ENCODE measurements around the gene XYLT1. TPM values are rescaled to one million over a fixed set of nuclear protein-coding genes. Genes with fewer than 3 reads are reported as not detected.
"Not testable (repeated sequence)": the region's sequence is repeated elsewhere in the genome, so short reads cannot be mapped to it uniquely, and the experiment has no call there.

The XYLT1 gene
- total RNA-seq, 1 experiment from 2014 or later: 12.5 TPM

GRCh38 chr16:17508303-17508702, 37.5 kb upstream of the XYLT1 start:
- DNase-seq: no peak
- peaks cover 12% of the 10 kb centered on the region for H3K9me3 Mint-ChIP-seq (ENCODE audit: unreplicated experiment)
- TF ChIP-seq, protein P1, sequence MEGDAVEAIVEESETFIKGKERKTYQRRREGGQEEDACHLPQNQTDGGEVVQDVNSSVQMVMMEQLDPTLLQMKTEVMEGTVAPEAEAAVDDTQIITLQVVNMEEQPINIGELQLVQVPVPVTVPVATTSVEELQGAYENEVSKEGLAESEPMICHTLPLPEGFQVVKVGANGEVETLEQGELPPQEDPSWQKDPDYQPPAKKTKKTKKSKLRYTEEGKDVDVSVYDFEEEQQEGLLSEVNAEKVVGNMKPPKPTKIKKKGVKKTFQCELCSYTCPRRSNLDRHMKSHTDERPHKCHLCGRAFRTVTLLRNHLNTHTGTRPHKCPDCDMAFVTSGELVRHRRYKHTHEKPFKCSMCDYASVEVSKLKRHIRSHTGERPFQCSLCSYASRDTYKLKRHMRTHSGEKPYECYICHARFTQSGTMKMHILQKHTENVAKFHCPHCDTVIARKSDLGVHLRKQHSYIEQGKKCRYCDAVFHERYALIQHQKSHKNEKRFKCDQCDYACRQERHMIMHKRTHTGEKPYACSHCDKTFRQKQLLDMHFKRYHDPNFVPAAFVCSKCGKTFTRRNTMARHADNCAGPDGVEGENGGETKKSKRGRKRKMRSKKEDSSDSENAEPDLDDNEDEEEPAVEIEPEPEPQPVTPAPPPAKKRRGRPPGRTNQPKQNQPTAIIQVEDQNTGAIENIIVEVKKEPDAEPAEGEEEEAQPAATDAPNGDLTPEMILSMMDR (IDR thresholded peaks at IDR 0.05; ENCODE audit: insufficient read depth in 1 of 2, low read depth in 1 of 2, low read length in 1 of 2, severe bottlenecking in 1 of 2, unreplicated experiment in 1 of 2): no peak
- peaks cover 25% of the 10 kb centered on the region; the same call in 1 of the 2 replicates for H3K9me3 ChIP-seq
- H3K27me3 Mint-ChIP-seq (ENCODE audit: insufficient read depth, unreplicated experiment): no peaks in the 10 kb centered on the region
- POLR2A ChIA-PET: no interaction called here
- no peaks in the 10 kb centered on the region for H3K27me3 ChIP-seq (replicated peaks; ENCODE audit: control insufficient read depth, insufficient read depth, low read length)
- H3K4me3 Mint-ChIP-seq (ENCODE audit: unreplicated experiment): no peak overlapping the region
- H3K27ac Mint-ChIP-seq (ENCODE audit: unreplicated experiment): no peak overlapping the region
- no peaks in the 10 kb centered on the region for H3K36me3 ChIP-seq (ENCODE audit: control insufficient read depth, insufficient read depth, low read length)
- H3K36me3 Mint-ChIP-seq (ENCODE audit: insufficient read depth, unreplicated experiment): no peaks in the 10 kb centered on the region
- intact Hi-C loops (cut with micrococcal nuclease; ENCODE audit: unreplicated experiment): no loop called here
- H3K4me1 ChIP-seq: peaks cover 3% of the 10 kb centered on the region; the same call in 1 of the 2 replicates
- no peaks in the 10 kb centered on the region for H3K4me1 Mint-ChIP-seq (ENCODE audit: low read depth, unreplicated experiment)
- BruUV-seq (replicated peaks): no TSS peak
- CTCF ChIA-PET: no interaction called here
- H3K4me3 ChIP-seq (ENCODE audit: low read depth, low read length): no peak overlapping the region

DNA sequence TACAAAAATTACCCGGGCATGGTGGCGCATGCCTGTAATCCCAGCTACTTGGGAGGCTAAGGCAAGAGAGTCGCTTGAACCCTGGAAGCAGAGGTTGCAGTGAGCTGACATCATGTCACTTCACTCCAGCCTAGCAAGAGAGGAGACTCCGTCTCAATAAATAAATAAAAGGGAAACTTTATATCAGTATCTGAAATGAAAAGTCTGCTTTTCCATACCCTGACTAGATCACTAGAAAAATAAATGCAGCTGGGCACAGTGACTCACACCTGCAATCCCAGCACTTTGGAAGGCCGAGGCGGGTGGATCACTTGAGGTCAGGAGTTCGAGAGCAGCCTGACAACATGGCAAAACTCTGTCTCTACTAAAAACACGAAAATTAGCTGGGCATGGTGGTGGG, 36.8 kb upstream of the XYLT1 start:
- H3K4me1 ChIP-seq; BruUV-seq (replicated peaks); H3K36me3 ChIP-seq (ENCODE audit: control insufficient read depth, insufficient read depth, low read length); intact Hi-C loops (cut with micrococcal nuclease; ENCODE audit: unreplicated experiment); H3K4me3 ChIP-seq (ENCODE audit: low read depth, low read length); H3K27ac Mint-ChIP-seq (ENCODE audit: unreplicated experiment); H3K27me3 ChIP-seq (replicated peaks; ENCODE audit: control insufficient read depth, insufficient read depth, low read length); H3K27me3 Mint-ChIP-seq (ENCODE audit: insufficient read depth, unreplicated experiment); DNase-seq; CTCF ChIA-PET; POLR2A ChIA-PET; H3K36me3 Mint-ChIP-seq (ENCODE audit: insufficient read depth, unreplicated experiment); H3K4me1 Mint-ChIP-seq (ENCODE audit: low read depth, unreplicated experiment); H3K4me3 Mint-ChIP-seq (ENCODE audit: unreplicated experiment): not testable (repeated sequence)
- peaks cover 25% of the 10 kb centered on the region; the same call in 1 of the 2 replicates for H3K9me3 ChIP-seq
- peaks cover 12% of the 10 kb centered on the region for H3K9me3 Mint-ChIP-seq (ENCODE audit: unreplicated experiment)

GRCh38 chr16:17505828-17506227, 35.1 kb upstream of the XYLT1 start:
- H3K4me1 ChIP-seq; H3K27ac Mint-ChIP-seq (ENCODE audit: unreplicated experiment); H3K4me3 ChIP-seq (ENCODE audit: low read depth, low read length); H3K27me3 Mint-ChIP-seq (ENCODE audit: insufficient read depth, unreplicated experiment); H3K4me1 Mint-ChIP-seq (ENCODE audit: low read depth, unreplicated experiment); CTCF ChIA-PET; H3K27me3 ChIP-seq (replicated peaks; ENCODE audit: control insufficient read depth, insufficient read depth, low read length); DNase-seq; BruUV-seq (replicated peaks); H3K36me3 Mint-ChIP-seq (ENCODE audit: insufficient read depth, unreplicated experiment); POLR2A ChIA-PET; intact Hi-C loops (cut with micrococcal nuclease; ENCODE audit: unreplicated experiment); H3K36me3 ChIP-seq (ENCODE audit: control insufficient read depth, insufficient read depth, low read length); H3K4me3 Mint-ChIP-seq (ENCODE audit: unreplicated experiment): not testable (repeated sequence)
- H3K9me3 Mint-ChIP-seq (ENCODE audit: unreplicated experiment): peaks cover 10% of the 10 kb centered on the region
- H3K9me3 ChIP-seq: peaks cover 25% of the 10 kb centered on the region; the same call in 1 of the 2 replicates

DNA sequence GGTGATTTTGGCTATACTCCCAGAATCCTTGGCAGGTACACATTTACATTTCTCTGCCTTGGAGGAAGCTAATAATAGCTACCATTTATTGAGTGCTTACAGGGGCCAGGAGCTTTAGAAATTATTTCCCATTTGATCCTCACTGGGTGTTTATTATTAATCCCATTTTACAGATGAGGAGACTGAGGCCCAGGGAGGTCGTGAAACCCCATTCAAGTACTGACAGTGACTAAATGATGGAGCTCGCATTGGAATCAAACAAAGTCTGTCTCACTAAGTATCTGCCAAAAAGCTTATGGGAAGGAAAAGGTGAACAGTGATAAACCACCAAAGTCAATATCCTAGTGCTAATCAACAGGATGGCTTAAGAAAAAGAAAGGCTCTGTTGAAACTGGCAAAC, 33.3 kb upstream of the XYLT1 start:
- CTCF ChIA-PET: no interaction called here
- Mint-ChIP-seq H3K9me3 (ENCODE audit: unreplicated experiment) (no peaks in the 10 kb centered on the region), H3K27ac (ENCODE audit: unreplicated experiment) (no peak overlapping the region), H3K36me3 (ENCODE audit: insufficient read depth, unreplicated experiment) (no peaks in the 10 kb centered on the region), H3K4me3 (ENCODE audit: unreplicated experiment) (no peak overlapping the region), H3K27me3 (ENCODE audit: insufficient read depth, unreplicated experiment) (no peaks in the 10 kb centered on the region), H3K4me1 (ENCODE audit: low read depth, unreplicated experiment) (peaks cover 8% of the 10 kb centered on the region)
- peaks cover 3% of the 10 kb centered on the region; the same call in 1 of the 2 replicates for H3K4me1 ChIP-seq
- DNase-seq: no peak
- peaks cover 13% of the 10 kb centered on the region; the same call in 1 of the 2 replicates for H3K9me3 ChIP-seq
- H3K4me3 ChIP-seq (ENCODE audit: low read depth, low read length): no peak overlapping the region
- POLR2A ChIA-PET: no interaction called here
- H3K36me3 ChIP-seq (ENCODE audit: control insufficient read depth, insufficient read depth, low read length): no peaks in the 10 kb centered on the region
- H3K27me3 ChIP-seq (replicated peaks; ENCODE audit: control insufficient read depth, insufficient read depth, low read length): no peaks in the 10 kb centered on the region
- TF ChIP-seq, protein P1 (IDR thresholded peaks at IDR 0.05; ENCODE audit: insufficient read depth in 1 of 2, low read depth in 1 of 2, low read length in 1 of 2, severe bottlenecking in 1 of 2, unreplicated experiment in 1 of 2): no peak
- BruUV-seq (replicated peaks): no TSS peak
- intact Hi-C loops (cut with micrococcal nuclease; ENCODE audit: unreplicated experiment): no loop called here
